Measurements from ENCODE around the gene FOLR2.
"Not testable (repeated sequence)": the region's sequence is repeated elsewhere in the genome, so short reads cannot be mapped to it uniquely, and the experiment has no call there.

Gene FOLR2

DNA sequence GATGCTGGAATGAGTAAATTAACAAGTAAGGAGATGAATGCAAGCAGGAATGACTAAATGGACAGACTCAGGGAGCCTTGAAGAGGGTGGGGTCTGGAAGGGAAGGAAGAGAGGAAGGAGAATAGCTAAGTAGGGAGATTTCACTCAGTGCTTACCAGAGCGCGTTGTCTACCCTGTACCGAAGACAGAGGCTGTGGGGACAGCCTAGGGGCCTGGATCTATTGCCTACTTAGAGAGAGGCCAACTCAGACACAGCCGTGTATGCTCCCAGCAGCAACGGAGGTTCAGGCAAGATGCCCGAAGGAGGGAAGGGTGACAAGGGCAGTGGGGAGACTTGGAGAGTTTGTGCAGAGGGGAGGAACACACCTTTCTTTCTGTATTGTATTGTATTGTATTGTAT, at the start of gene FOLR2:
Gene FOLR2 (plus strand): TSS at position 157 of the 400 bp plus-strand sequence. CDS start 1,791 bp downstream, outside the sequence.
- no peak for DNase-seq (ENCODE audit: low read depth in 2 of 2)

DNA sequence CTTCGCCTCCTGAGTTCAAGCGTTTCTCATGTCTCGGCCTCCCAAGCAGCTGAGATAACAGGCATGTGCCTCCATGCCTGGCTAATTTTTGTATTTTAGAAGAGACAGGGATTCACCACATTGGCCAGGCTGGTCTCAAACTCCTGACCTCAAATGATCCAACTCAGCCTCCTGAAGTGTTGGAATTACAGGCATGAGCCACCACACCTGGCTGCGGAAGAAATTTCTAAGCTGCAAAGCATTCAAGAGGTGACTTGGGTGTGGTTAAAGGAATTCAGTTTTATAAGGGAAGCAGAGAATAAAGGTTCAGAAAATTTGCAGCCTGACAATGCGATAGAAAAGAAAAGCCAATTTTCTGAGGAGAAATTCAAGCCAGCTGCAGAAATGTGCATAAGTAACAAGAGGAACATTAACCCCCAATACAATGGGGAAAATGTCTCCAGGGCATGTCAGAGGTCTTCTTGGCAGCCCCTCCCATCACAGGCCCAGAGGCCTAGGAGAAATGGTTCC, 47.5 kb upstream of the FOLR2 start:
- DNase-seq (ENCODE audit: low read depth in 2 of 2): not testable (repeated sequence)

DNA sequence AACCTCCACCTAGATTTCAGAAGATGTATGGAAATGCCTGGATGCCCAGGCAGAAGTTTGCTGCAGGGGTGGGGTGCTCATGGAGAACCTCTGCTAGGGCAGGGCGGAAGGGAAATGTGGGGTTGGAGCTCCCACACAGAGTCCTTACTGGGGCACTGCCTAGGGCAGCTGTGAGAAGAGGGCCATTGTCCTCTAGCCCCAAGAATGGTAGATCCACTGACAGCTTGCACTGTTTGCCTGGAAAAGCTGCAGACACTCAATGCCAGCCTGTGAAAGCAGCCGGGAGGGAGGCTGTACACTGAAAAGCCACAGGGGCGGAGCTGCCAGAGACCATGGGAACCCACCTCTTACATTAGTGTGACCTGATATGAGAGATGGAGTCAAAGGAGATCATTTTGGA, 46.8 kb upstream of the FOLR2 start:
- not testable (repeated sequence) for DNase-seq (ENCODE audit: low read depth in 2 of 2)

DNA sequence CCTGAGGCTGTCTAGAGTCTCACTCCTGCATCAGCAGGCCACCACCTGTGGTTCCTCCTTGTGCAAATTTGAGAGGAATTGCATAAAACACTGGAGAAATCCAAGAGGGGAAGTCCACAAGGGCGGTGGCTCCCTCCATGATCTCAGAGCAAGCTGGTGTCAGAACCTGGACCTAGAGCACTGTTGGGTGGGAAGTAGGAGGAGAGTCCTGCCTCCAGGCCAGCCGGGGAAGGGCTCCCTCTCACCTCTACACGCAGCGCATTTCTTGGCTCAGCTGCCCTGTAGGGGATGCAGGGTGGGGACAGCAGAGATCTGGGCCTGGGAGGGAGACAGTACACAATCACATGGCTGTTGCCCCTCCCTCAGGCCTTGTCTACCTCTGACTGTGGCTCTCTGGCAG, 44.6 kb upstream of the FOLR2 start:
- not testable (repeated sequence) for DNase-seq (ENCODE audit: low read depth in 2 of 2)

DNA sequence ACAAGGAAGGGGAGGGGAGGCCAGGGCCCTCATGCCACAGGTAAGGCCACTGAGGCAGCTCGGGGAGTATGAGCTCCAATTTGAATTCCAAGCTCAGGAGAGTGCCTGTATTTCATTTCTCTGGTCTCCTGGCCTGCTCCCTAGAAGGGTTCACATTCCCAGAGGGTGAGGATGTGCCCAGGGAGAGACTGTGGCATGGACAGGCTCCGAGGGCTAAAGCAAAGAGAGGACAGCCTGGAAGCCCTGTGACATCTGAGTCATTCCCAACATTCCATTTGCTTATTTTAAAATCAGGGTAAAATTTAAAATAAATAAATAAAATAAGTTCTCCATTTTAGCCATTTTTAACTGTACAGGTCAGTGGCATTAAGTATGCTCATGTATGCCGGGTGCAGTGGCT, 43.3 kb upstream of the FOLR2 start:
- no peak for DNase-seq (ENCODE audit: low read depth in 2 of 2)

DNA sequence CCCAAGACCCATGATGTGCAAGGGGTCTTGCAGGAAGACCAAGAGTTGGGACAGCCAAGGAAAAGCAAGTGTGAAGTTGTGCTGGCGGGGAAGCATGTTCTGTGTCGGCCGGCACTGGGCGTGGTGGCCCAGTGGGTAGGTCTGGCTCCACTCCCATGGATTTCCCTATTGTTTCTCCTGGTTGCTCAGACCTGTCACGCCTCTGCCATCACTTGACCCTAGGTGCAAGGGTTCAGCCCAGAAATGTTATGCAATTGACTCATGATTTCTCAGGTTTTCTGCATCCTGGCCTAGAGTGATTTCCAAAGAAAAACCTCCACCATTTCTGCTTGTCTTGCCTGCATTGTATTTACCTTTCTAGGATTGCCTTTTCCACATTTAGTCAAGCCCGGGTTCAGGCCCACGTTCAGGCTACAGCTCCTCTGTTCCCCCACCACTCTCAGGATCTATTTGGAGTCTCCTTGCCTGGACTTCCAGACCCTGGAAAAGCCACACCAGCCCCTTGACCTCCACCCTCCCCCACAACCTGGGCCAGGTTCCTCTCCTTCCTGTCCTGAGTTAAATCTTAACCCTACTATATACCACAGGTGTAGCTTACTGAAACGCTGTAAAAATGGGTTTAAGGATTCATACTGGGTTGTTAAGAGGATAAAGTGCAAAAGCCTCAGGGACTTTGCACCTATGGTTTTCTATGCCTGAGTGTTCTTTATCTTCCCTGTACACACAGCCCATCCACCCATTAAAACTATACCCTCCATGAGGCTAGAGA, 42.1 kb upstream of the FOLR2 start:
- DNase-seq (ENCODE audit: low read depth in 2 of 2): no peak

DNA sequence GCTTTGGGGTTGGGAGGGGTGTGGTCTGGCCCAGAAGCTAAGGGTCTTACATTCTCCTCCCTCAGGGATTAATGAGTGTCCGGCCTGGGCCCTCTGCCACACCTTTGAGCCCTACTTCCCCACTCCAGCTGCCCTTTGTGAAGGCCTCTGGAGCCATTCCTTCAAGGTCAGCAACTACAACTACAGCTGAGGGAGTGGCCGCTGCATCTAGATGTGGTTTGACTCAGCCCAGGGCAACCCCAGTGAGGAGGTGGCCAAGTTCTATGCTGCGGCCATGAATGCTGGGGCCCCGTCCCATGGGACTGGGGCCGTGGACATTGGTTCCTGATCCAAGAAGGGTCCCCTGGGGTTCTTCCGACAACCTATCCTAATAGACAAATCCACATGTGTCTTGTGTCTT, 38.9 kb upstream of the FOLR2 start:
- no peak for DNase-seq (ENCODE audit: low read depth in 2 of 2)

DNA sequence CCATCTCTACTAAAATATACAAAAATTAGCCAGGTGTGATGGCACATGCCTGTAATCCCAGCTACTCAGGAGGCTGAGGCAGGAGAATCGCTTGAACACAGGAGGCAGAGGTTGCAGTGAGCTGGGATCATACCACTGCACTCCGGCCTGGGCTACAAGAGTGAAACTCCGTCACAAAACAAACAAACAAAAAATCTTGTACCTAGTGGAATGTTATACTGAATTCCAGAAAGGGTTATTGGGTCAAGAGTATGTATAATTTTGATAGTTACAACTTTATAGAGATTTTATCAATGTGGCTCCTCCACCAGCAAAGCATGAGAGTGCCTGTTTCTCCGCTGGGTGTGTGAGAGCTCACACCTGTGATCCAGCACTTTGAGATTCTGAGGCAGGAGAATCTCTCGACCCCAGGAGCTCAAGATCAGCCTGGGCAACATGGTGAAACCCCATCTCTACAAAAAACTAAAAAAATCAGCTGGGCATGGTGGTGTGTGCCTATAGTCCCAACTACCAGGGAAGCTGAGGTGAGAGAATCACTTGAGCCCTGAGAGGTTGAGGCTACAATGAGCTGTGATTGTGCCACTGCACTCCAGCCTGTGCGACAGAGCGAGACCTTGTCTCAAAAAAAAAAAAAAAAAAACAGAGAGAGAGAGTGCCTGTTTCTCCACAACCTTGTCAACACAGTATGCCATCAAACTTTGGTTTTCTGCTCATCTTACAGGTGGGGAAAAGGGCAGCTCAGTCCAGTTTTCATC, 37.4 kb upstream of the FOLR2 start:
- DNase-seq (ENCODE audit: low read depth in 2 of 2): no peak

DNA sequence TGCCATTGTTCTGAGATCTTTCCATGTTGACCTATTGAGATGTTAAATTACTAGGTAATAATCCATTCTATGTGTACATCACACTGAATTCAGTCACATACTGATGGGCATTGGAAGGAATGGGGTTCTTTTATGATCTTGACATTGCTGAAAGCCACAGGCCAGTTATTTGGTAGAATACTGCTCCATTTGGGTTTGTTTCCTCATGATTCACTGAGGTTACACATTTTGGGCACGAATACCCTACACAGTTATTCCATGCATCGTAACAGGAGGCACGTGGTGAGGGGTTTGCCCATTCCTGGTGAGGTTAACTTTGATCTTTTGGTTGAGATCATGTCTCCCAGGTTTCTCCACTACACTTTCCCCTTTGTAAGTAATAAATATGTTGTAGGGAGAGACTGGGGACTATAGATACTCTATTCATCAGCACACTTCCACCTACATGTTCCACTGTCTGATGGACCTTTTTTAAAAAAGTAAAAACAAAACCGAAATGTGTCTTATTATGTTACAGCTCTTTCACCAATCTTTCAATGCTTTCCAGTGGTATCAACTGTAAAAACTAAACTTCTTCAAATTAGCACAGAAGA, 36.7 kb upstream of the FOLR2 start:
- DNase-seq (ENCODE audit: low read depth in 2 of 2): no peak

DNA sequence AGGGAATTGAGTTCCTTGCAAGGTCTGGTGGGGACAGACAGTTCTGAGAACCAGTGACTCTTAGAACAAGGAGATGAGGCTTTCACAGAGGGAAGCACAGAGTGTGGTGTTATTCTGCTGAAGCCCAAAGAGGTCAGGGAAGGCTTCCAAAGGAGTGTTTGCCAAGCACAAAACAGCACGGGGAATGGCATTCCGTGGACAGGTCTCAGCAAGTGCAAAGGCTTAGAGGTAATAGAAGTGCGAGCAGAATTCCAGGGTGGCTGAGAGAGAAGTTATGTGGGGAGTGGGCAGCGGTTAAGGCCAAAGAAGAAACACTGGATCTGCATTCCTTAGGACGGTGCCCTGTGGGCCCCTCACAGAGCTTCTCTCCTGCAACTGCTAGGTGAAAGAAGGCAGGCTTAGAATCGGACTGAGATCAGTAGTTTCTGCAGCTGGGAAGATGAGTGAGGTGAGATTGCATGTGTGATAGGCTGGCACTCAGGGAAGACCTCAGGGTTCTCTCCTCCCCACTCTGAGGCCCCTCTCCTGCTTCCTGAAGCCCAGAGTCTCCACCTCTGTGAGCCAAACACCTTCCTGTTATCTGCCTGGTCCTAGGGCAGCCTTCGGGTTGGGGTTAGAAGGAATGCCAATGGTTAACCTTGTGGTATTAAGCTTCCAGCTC, 35.6 kb upstream of the FOLR2 start:
- DNase-seq (ENCODE audit: low read depth in 2 of 2): not testable (repeated sequence)

DNA sequence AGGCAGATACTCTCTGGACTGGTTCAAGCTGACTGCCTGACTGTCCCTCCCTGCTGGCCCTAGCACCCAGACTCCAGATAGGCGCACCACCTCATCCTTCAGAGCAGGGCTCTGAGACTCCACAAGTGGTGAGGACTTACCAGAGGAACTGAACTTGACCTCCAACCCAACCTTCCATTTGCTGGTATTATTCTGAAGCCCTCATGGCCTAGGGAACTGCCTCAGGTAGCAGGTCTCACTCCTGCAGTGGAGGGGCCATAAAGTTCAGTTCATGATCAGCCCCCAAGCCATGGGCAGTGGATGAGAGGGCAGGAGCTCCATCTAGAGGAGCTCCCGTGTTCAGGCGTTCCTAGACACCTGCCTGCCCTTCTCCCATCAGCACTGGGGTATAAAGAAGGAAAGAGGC, 35.0 kb upstream of the FOLR2 start:
- DNase-seq (ENCODE audit: low read depth in 2 of 2): not testable (repeated sequence)

DNA sequence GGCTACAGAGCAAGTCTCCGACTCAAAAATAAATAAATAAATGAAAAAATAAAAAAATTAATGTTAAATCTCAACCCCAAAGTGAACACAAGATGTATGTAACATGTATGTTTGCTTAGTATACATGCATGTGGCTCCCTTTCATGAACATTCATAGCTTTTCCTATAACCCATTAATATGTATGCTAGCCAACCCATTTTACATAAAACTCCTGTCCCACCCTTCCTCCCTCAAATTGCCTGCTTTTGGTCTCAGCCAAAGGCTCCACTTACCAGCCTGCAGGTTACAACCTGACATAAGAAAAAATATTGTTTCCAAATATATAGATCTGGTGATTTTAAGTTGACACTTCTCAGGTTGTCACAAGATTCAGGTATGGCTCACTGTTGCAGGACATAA, 28.3 kb upstream of the FOLR2 start:
- DNase-seq (ENCODE audit: low read depth in 2 of 2): no peak

DNA sequence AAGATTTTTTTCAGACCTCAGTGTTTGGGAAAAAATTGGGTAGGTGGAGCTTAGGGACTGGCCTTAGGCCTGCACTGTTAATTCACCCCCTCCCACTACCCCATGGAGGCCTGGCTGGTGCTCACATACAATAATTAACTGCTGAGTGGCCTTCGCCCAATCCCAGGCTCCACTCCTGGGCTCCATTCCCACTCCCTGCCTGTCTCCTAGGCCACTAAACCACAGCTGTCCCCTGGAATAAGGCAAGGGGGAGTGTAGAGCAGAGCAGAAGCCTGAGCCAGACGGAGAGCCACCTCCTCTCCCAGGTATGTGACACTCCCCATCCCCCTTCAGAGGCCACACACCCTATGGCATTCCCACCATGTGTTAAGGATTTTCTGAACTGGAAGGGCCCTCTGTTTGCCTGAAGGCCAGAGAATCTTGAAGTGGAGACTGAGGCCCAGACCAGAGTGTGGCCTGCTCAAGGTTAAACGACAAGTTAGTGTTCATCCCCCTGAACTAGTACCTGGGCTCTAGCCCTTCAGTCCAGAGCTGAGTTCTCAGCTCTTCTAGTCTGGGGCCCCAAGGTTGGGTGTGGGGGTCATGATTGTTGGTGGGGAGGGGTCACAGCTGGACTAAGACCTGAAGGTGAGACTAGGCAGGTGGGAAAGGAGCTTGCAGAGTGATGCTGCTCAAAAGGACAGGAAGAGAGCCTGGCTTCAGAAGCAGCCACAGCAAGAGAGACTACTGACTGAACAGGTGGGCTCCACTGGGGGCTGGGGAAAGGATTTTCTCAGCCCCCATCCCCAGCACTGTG, 26.9 kb upstream of the FOLR2 start:
- DNase-seq (ENCODE audit: low read depth in 2 of 2): no peak

DNA sequence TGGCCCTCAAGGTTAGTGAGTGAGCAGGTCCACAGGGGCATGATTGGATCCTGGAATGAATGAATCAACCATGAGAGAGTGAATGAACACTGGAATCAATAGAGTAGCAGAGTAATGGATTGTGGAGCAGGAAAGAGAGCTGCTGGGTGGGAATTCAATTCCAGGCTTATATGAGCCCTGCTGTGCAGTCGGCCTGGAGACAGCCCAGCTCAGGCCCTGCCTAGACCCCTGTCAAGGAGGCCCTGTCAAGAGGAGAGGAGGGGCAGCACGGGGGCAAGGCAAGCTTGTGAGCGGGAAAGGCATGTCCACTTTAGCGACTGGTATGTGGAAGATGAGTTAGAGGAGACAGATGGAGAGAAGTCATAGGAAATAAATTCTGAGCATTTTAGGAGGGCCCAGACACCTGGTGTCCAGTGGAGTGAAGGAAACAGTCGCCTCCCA, 25.9 kb upstream of the FOLR2 start:
- no peak for DNase-seq (ENCODE audit: low read depth in 2 of 2)

DNA sequence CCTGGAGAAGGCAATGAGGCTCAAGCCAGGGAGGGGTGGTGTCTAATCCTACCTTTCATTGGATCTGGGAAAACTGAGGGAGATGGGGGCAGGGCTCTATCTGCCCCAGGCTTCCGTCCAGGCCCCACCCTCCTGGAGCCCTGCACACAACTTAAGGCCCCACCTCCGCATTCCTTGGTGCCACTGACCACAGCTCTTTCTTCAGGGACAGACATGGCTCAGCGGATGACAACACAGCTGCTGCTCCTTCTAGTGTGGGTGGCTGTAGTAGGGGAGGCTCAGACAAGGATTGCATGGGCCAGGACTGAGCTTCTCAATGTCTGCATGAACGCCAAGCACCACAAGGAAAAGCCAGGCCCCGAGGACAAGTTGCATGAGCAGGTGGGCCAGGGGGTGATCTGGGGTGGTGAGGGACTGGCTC, 24.6 kb upstream of the FOLR2 start, which contains the start of gene FOLR1:
Gene FOLR1 (plus strand): TSS at position 180 of the 421 bp plus-strand sequence. CDS start 34 bp downstream, at position 214.
- no peak for DNase-seq (ENCODE audit: low read depth in 2 of 2)

DNA sequence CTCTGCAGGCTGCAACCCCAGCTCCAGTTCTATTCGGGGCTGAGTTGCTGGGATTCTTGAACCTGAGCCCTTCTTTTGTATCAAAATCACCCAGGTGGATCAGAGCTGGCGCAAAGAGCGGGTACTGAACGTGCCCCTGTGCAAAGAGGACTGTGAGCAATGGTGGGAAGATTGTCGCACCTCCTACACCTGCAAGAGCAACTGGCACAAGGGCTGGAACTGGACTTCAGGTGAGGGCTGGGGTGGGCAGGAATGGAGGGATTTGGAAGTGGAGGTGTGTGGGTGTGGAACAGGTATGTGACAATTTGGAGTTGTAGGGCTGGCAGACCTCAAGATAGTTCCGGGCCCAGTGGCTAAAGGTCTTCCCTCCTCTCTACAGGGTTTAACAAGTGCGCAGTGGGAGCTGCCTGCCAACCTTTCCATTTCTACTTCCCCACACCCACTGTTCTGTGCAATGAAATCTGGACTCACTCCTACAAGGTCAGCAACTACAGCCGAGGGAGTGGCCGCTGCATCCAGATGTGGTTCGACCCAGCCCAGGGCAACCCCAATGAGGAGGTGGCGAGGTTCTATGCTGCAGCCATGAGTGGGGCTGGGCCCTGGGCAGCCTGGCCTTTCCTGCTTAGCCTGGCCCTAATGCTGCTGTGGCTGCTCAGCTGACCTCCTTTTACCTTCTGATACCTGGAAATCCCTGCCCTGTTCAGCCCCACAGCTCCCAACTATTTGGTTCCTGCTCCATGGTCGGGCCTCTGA, 20.9 kb upstream of the FOLR2 start:
- no peak for DNase-seq (ENCODE audit: low read depth in 2 of 2)

DNA sequence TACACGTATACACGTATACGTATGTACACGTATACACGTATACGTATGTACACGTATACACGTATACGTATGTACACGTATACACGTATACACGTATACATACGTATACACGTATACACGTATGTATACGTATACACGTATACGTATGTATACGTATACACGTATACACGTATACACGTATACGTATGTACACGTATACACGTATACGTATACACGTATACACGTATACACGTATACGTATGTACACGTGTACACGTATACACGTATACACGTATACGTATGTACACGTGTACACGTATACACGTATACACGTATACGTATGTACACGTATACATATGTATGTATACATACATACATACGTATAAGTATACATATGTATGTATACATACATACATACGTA, 15.1 kb upstream of the FOLR2 start:
- not testable (repeated sequence) for DNase-seq (ENCODE audit: low read depth in 2 of 2)

DNA sequence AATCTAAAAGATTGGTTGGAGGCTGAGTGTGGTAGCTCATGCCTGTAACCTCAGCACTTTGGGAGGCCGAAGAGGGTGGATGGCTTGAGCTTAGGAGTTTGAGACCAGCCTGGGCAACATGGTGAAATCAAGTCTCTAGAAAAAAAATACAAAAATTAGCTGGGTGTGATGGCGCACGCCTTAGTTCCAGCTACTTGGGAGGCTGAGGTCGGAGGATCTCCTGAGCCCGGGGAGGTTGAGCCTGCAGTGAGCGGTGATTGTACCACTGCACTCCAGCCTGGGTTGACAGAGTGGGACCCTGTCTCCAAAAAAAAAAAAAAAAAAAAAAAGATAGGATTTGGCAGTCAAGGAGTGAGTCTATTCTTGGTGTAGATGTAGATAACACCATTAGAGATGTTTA, 14.0 kb upstream of the FOLR2 start:
- DNase-seq (ENCODE audit: low read depth in 2 of 2): no peak

DNA sequence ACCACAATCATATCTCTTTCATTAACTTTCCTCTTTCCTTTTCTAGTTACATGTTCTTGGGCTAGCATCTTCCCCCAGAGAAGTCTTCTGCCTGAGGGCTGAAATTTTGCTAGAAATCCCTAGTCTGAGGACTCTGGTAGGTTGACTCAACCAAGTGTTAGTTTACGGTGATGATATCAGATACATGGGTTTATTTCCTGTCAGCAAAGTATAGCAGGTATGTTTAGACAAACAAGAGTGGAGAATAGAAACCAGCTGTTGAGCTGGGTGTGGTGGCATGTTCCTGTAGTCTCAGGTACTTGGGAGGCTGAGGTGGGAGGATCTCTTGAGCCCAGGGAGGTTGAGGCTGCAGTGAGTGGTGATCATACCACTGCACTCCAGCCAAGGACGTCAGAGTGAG, 13.4 kb upstream of the FOLR2 start:
- no peak for DNase-seq (ENCODE audit: low read depth in 2 of 2)

DNA sequence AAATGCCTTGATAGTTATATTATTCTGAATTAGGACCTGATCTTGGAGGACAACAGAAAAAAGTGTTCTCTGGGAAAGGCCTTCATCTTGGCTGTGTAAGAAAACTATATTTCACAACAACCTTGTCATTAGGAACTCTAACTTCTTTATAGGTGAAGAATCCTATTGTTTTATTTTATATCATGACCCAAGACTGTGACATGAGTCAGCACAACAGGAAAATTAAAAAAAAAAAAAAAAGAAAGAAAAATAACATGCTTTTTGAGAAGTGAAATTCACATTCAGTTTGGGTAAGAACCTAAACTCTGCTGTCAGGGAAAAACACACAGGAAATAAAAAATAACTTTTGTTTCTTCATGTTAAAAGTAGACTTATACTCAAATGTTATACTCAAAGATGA, 11.7 kb upstream of the FOLR2 start:
- DNase-seq (ENCODE audit: low read depth in 2 of 2): no peak
